ENCODE results near the gene PIN4. TPM values are rescaled to one million over a fixed set of nuclear protein-coding genes. Genes with fewer than 3 reads are reported as not detected.
A peak's percentile ranks its signal among the peaks of the same experiment; 100 is the strongest.
"Not testable (repeated sequence)": the region's sequence is repeated elsewhere in the genome, so short reads cannot be mapped to it uniquely, and the experiment has no call there.

PIN4 gene
- total and polyA plus RNA-seq, 5 experiments from 2014 or later = 10.8 to 32.5 (median 26.7) TPM

DNA sequence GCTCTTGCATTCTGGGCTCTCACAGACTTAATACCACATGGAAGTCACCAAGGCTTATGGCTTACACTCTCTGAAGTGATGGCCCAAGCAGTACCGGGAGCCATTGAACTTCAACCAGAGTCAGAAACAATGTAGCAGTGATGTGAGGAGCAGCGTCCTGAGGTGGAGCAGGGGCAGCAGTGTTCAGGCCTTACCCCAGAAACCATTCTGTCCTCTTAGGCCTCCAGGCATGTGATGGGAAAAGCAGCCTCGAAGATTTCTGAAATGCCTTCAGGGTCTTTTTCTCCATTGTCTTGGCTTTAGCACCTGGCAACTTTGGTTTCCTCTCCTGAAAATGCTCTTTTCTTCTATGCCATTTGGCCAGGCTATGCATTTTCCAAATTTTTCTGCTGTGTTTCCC lies 22.8 kb upstream of the PIN4 start:
- Mint-ChIP-seq H3K4me3 (no peak overlapping the region), H3K9me3 (peaks cover 0 to 9% (median 0%) of the 10 kb centered on the region in 9 donors), H3K27ac (no peak overlapping the region), H3K27me3 (peaks cover 0 to 7% (median 3%) of the 10 kb centered on the region in 5 donors), H3K4me1 (no peaks in the 10 kb centered on the region), H3K36me3 (no peaks in the 10 kb centered on the region)
- POLR2A ChIA-PET = no interaction called here
- DNase-seq (no peak), ATAC-seq (no peak)

DNA sequence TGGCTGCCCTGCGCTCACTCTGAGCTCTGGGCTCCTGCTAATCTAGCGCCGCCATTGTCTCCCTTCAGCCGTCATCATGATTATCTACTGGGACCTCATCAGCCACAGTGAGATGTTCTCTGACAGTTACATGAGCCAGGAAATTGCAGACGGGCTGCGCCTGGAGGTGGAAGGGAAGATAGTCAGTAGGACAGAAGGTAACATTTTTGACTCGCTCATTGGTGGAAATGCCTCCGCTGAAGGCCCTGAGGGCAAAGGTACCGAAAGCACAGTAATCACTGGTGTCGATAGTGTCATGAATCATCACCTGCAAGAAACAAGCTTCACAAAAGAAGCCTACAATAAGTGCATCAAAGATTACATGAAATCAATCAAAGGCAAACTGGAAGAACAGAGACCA lies 21.8 kb upstream of the PIN4 start:
- DNase-seq (no peak), ATAC-seq (no peak)
- Mint-ChIP-seq H3K4me1 (no peaks in the 10 kb centered on the region), H3K9me3 (peaks cover 0 to 9% (median 0%) of the 10 kb centered on the region in 9 donors), H3K36me3 (no peaks in the 10 kb centered on the region), H3K27ac (no peak overlapping the region), H3K27me3 (peaks cover 0 to 7% (median 3%) of the 10 kb centered on the region in 5 donors), H3K4me3 (no peak overlapping the region)
- POLR2A ChIA-PET = no interaction called here

DNA sequence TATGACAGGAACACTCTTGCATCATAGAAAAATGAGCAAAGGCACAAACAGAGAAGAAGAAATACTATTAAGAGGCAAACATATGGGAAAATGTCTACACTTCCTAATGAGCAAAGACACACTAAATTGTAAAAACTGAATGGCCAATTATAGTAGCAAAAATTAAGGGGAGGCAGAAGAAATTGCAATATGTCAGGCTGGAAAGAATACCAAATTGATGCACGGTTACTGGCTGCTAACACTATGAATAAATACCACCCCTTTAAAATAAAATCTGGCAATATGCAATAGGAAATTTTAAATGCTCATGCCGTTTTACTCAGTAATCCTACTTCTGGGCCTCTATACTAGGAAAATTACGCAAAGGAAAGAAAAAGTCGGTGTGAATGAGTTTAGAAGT lies 16.0 kb upstream of the PIN4 start:
- H3K27me3 Mint-ChIP-seq = peaks cover 0 to 3% (median 0%) of the 10 kb centered on the region in 5 donors
- POLR2A ChIA-PET = no interaction called here
- no peaks in the 10 kb centered on the region for H3K36me3 Mint-ChIP-seq
- peaks cover 0 to 4% (median 0%) of the 10 kb centered on the region in 4 donors for H3K4me1 Mint-ChIP-seq
- DNase-seq (no peak), ATAC-seq (no peak)
- no peak overlapping the region for H3K4me3 Mint-ChIP-seq
- no peaks in the 10 kb centered on the region for H3K9me3 Mint-ChIP-seq
- no peak overlapping the region for H3K27ac Mint-ChIP-seq

DNA sequence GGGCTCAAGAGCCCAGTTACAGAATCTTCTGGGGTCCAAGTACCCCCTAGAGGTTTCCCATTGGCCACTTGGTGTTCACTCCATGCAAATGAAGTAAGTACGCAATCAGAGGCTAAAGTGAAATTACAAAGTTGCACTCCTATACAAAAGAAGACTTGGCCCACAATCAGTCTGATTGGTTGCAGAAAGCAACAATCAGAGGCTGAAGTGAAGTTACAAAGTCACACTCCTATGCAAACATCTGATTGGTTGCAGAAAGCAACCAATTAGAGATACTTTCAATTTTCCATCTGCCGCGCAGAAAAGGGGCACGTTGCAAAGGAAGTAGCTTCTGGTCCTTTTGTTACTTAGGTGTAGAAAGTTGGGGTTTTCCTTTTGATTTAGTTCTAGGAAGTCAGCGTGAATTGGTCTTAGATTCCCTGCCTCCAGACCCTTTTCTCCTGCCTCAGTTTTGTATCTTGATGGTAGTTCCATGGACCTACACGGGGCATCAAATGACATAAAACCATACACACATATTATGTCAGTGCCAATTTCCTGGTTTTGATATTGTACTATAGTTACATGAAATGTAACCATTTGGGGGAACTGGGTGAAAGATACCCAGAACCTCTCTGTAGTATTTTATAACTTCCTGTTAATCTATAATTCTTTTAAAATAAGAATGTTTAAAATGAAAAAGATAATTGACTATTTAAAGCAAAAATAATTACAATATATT lies 12.4 kb upstream of the PIN4 start:
- H3K27me3 Mint-ChIP-seq = no peaks in the 10 kb centered on the region
- ATAC-seq (peak; percentile 93 to 94), DNase-seq (peak in 9 of 10 donors; percentile 4 to 67 (median 39))
- no peaks in the 10 kb centered on the region for H3K9me3 Mint-ChIP-seq
- H3K27ac Mint-ChIP-seq = peak overlapping the region; percentile 28 to 97 (median 96)
- peak overlapping the region; percentile 57 to 87 (median 82) for H3K4me3 Mint-ChIP-seq
- H3K4me1 Mint-ChIP-seq = peaks cover 0 to 4% (median 0%) of the 10 kb centered on the region in 4 donors
- POLR2A ChIA-PET = interaction anchor here (1.0 to 3.5 kb wide), 2 partner anchors 12 to 108 kb away, joined by 6 to 14 read pairs; partner anchors contain the start of genes PIN4 and RPS4X
- no peaks in the 10 kb centered on the region for H3K36me3 Mint-ChIP-seq

DNA sequence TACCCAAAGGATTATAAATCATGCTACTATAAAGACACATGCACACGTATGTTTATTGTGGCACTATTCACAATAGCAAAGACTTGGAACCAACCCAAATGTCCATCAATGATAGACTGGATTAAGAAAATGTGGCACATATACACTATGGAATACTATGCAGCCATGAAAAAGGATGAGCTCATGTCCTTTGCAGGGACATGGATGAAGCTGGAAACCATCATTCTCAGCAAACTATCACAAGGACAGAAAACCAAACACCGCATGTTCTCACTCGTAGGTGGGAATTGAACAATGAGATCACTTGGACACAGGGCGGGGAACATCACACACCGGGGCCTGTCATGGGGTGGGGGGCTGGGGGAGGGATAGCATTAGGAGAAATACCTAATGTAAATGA lies 5.3 kb upstream of the PIN4 start:
- H3K4me1 Mint-ChIP-seq, H3K36me3 Mint-ChIP-seq, ATAC-seq, DNase-seq, POLR2A ChIA-PET, H3K27me3 Mint-ChIP-seq, H3K9me3 Mint-ChIP-seq, H3K27ac Mint-ChIP-seq, H3K4me3 Mint-ChIP-seq: not testable (repeated sequence)

DNA sequence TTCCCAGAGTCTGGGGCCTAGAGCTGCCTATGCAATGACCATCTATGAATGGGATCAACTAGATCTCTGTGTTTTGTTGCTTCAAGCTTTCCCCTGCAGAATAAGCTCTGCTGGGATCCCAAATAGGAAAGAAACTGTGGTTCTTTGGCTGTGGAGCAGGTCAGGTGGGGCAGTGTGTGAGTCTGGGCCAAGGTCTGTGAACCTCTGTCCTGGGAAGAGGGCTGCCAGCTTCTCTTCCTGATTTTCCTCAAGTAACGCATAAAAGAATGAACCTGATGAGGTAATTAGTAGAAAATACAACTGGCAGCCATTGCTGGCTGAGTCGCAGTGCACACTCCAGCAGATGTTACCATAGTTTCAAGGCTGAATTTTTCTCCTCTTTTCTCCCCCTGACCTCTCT lies 4.6 kb upstream of the PIN4 start:
- ATAC-seq (no peak), DNase-seq (no peak)
- POLR2A ChIA-PET = no interaction called here
- Mint-ChIP-seq H3K27me3 (no peaks in the 10 kb centered on the region), H3K4me3 (no peak overlapping the region), H3K27ac (no peak overlapping the region), H3K36me3 (no peaks in the 10 kb centered on the region), H3K9me3 (peaks cover 0 to 7% (median 0%) of the 10 kb centered on the region in 9 donors), H3K4me1 (peaks cover 0 to 9% (median 2%) of the 10 kb centered on the region in 4 donors)

DNA sequence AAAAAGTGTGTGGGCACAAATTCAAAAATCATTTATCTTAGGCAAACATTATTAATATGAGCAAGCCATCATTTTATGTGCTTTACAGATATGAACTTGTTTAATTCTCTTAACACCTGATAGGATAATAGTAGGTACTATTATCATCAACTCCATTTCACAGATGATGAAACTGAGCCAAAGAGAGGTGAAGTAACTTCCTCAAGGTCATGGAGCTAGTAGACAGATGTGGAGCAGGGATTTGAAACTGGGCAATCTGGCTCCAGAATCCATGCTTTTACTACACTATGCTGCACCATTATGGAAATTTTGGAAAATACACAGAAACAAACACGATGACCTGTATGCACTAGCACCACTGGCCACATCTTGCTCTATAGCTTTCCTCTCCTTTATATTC lies 1.0 kb upstream of the PIN4 start:
- H3K27me3 Mint-ChIP-seq = no peaks in the 10 kb centered on the region
- H3K4me3 Mint-ChIP-seq = peak overlapping the region in 4 of 10 donors; percentile 23 to 33 (median 30)
- POLR2A ChIA-PET = interaction anchor here (0.7 to 2.2 kb wide), 4 partner anchors 10 to 734 kb away, joined by 3 to 18 read pairs (median 8); partner anchors contain the start of gene RPS4X
- peaks cover 3 to 14% (median 7%) of the 10 kb centered on the region in 4 donors for H3K4me1 Mint-ChIP-seq
- DNase-seq (no peak), ATAC-seq (no peak)
- H3K27ac Mint-ChIP-seq = peak overlapping the region in 5 of 10 donors; percentile 16 to 69 (median 54)
- peaks cover 0 to 4% (median 0%) of the 10 kb centered on the region in 3 donors for H3K36me3 Mint-ChIP-seq
- H3K9me3 Mint-ChIP-seq = peaks cover 0 to 7% (median 0%) of the 10 kb centered on the region in 9 donors

DNA sequence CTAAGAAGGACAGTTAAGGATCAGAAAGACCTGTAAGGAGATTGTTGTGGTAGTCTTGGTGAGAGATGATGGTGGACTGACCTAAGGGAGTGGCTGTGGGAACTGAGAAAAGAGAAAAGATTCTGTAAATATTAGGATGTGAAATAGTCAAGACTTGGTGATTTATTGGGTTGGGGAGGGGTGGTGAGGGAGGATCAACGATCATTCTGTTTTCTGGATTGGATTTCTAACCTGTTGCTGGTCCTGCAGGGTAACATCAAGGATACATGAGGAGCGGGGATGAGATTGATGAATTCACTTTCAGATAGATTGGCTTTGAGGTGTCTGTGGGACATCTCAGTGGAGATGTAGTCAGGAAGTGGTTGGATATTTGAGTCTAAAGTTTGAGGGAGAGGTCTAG lies 1.4 kb downstream of the PIN4 start:
- Mint-ChIP-seq H3K4me3 (no peak overlapping the region), H3K27ac (no peak overlapping the region), H3K4me1 (peaks cover 3 to 21% (median 14%) of the 10 kb centered on the region in 4 donors), H3K36me3 (peaks cover 0 to 20% (median 2%) of the 10 kb centered on the region in 3 donors), H3K9me3 (no peaks in the 10 kb centered on the region), H3K27me3 (no peaks in the 10 kb centered on the region)
- POLR2A ChIA-PET = no interaction called here
- no peak for ATAC-seq
- DNase-seq = no peak

DNA sequence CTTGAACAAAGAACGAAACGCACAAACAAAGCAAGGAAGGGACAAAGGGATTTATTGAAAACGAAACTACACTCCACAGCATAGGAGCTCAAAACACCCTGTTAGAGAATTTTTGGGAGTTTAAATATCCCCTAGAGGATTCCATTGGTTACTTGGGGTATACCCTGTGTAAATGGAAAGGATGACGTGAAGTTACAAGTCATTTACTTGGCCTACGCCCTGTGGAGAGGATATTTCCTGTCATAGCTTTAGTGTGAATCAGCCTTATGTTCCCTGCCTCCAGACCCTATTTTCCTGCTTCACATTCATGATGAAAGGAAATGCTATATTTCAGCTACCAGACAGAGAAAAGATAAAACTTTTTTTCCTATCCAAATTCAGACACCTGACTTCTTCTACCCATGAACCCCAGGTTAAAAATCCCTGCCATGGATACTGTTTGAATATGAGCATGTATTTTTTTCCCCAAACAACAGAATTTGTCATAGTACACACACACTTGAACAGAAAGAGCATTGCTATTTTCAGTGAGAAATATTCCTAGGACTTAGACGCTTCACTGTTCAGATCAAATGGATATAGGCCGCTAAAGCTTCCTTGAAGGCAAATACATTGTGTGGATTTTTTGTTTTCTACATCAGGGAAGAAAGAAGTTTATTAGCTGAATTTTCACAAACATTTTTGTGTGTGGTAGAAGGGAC lies 20.4 kb downstream of the PIN4 start:
- DNase-seq (no peak), ATAC-seq (no peak)
- H3K27me3 Mint-ChIP-seq = no peaks in the 10 kb centered on the region
- H3K27ac Mint-ChIP-seq = peak overlapping the region in 1 of 10 donors; percentile 19
- peaks cover 7 to 47% (median 16%) of the 10 kb centered on the region in 3 donors for H3K36me3 Mint-ChIP-seq
- POLR2A ChIA-PET = no interaction called here
- H3K4me1 Mint-ChIP-seq = peaks cover 0 to 2% (median 0%) of the 10 kb centered on the region in 4 donors
- peaks cover 0 to 4% (median 0%) of the 10 kb centered on the region in 9 donors for H3K9me3 Mint-ChIP-seq
- H3K4me3 Mint-ChIP-seq = no peak overlapping the region

DNA sequence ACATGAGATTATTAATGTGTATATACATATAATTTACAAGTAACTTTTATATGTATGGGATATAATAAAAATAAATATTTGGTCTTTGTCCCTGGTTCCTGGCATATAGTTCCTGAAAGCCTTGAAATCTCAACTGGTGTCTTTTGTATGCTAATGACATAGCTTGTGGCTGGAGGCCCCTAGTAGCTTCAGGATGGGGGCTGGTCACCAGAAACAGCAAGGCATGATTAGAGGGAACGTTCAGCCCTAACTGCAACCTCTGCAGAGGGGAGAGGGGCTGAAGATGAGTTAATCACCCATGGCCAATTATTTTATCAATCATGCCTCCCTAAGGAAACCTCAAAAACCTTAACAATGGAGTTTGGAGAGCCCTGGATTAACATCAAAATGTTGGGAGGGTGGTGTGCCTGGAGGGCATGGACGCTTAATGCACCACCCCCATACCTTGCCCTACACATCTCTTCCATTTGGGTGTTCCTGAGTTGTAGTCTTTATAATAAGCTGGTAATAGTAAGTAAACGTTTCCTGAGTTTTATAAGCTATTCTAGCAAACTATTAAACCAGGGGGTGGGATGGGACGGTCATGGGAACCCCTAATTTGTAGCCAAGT lies 21.3 kb downstream of the PIN4 start:
- POLR2A ChIA-PET = no interaction called here
- Mint-ChIP-seq H3K4me1 (peaks cover 0 to 2% (median 0%) of the 10 kb centered on the region in 4 donors), H3K27ac (no peak overlapping the region), H3K36me3 (peaks cover 11 to 45% (median 25%) of the 10 kb centered on the region in 3 donors), H3K4me3 (no peak overlapping the region), H3K9me3 (peaks cover 0 to 10% (median 0%) of the 10 kb centered on the region in 9 donors), H3K27me3 (no peaks in the 10 kb centered on the region)
- no peak for DNase-seq
- no peak for ATAC-seq

DNA sequence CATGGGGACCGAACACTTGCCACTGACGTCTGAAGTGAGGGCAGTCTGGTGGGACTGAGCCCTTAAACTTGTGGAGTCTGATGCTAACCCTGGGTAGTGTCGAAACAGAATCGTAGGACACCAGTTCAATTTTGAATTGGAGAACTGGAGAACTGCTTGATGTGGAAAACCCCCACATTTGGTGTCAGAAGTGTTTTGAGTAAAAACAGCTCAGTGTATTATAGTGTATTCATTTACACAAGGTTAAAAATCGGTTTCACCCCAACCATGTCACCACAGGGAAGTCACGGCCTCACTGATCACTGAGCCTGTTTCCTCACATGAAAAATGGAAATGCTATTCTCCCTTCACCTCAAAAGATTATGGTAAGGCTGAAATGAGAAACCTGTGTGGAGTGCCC lies 21.9 kb downstream of the PIN4 start:
- no peak overlapping the region for H3K27ac Mint-ChIP-seq
- no peak overlapping the region for H3K4me3 Mint-ChIP-seq
- peaks cover 11 to 47% (median 30%) of the 10 kb centered on the region in 3 donors for H3K36me3 Mint-ChIP-seq
- peaks cover 0 to 2% (median 0%) of the 10 kb centered on the region in 4 donors for H3K4me1 Mint-ChIP-seq
- H3K27me3 Mint-ChIP-seq = no peaks in the 10 kb centered on the region
- DNase-seq = no peak
- POLR2A ChIA-PET = no interaction called here
- H3K9me3 Mint-ChIP-seq = peaks cover 0 to 15% (median 0%) of the 10 kb centered on the region in 9 donors
- no peak for ATAC-seq

DNA sequence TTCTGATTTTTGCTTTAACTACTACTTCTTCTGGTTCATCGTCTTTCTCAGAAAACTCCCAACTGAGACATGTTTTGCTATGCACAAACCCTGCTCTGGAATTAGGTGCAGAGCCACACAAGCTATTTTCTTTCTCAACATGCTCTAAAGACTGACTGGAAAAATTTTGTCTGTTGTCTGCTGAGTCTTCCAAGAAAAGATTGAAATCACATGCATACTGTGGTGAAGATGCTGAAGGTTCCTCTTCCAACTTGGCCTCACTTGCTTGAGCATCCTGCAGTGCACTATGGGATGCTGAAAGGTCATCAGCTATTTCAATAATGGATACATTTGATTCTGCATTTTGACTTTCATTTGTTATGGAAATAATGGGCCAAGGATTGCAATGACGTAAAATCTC lies 24.1 kb downstream of the PIN4 start:
- POLR2A ChIA-PET = no interaction called here
- no peak for DNase-seq
- no peaks in the 10 kb centered on the region for H3K27me3 Mint-ChIP-seq
- no peak overlapping the region for H3K27ac Mint-ChIP-seq
- no peak overlapping the region for H3K4me3 Mint-ChIP-seq
- ATAC-seq = no peak
- peaks cover 14 to 45% (median 37%) of the 10 kb centered on the region in 3 donors for H3K36me3 Mint-ChIP-seq
- H3K9me3 Mint-ChIP-seq = peaks cover 0 to 19% (median 0%) of the 10 kb centered on the region in 9 donors
- H3K4me1 Mint-ChIP-seq = peaks cover 0 to 5% (median 0%) of the 10 kb centered on the region in 4 donors

DNA sequence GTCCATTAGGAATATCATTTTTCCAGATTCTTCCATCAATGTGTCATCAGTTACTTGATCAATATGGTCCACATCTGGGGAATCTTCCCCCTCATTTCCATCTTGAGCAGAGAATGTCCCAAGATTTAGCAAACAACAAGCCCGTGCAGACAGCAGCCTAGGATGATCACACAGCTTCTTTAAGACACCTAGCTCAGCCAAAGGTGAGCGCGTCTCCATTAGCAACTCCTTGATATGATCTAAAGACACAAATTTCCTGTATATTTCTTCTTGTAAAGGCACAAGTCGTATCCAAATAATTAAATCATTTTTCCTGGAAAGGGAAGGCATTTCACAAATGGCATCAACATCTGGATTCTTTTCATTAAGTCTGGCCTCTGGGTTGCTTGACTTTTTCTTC lies 25.8 kb downstream of the PIN4 start:
- no peaks in the 10 kb centered on the region for H3K27me3 Mint-ChIP-seq
- ATAC-seq = no peak
- no peak for DNase-seq
- H3K4me1 Mint-ChIP-seq = peaks cover 0 to 5% (median 0%) of the 10 kb centered on the region in 4 donors
- no peak overlapping the region for H3K4me3 Mint-ChIP-seq
- no peak overlapping the region for H3K27ac Mint-ChIP-seq
- peaks cover 14 to 47% (median 43%) of the 10 kb centered on the region in 3 donors for H3K36me3 Mint-ChIP-seq
- POLR2A ChIA-PET = no interaction called here
- H3K9me3 Mint-ChIP-seq = peaks cover 0 to 24% (median 0%) of the 10 kb centered on the region in 9 donors
